Hepatocyte (in vitro differentiated cells): ENCODE results near the gene GON7. TPM values are rescaled to one million over a fixed set of nuclear protein-coding genes. Genes with fewer than 3 reads are reported as not detected.

Experiments used
- DNase-seq: peaks from one replicate; pipeline ENCODE4 v3.0.0-alpha.2; 2016; ENCODE audit warnings: low spot score
- H2AFZ ChIP-seq: fragments of 200-600 bp; sonication (generic); 2 replicates; pipeline ENCODE4 v1.6.0; 2016; ENCODE audit warnings: antibody characterized with exemption, mild to moderate bottlenecking
- H3K27ac ChIP-seq: fragments of 200-600 bp; sonication (generic); 2 replicates; pipeline ENCODE4 v1.5.1; 2016; ENCODE audit warnings: mild to moderate bottlenecking
- H3K27me3 ChIP-seq: fragments of 200-600 bp; sonication (generic); 2 replicates; pipeline ENCODE4 v1.6.1; 2016
- H3K36me3 ChIP-seq: fragments of 200-600 bp; sonication (generic); replicated peaks from 2 replicates; pipeline ENCODE4 v1.5.1; 2016; ENCODE audit warnings: low read depth; ENCODE audit not compliant: insufficient read depth
- H3K4me1 ChIP-seq: fragments of 200-600 bp; sonication (generic); 2 replicates; pipeline ENCODE4 v1.5.1; 2016; ENCODE audit warnings: mild to moderate bottlenecking, moderate library complexity; ENCODE audit not compliant: insufficient read depth
- H3K4me2 ChIP-seq: fragments of 200-600 bp; sonication (generic); 2 replicates; pipeline ENCODE4 v1.6.0; 2016
- H3K4me3 ChIP-seq: fragments of 200-600 bp; sonication (generic); 2 replicates; pipeline ENCODE4 v1.5.1; 2016; ENCODE audit warnings: mild to moderate bottlenecking
- H3K79me2 ChIP-seq: fragments of 200-600 bp; sonication (generic); 2 replicates; pipeline ENCODE4 v1.6.0; 2017; ENCODE audit warnings: mild to moderate bottlenecking
- H3K9me2 ChIP-seq: fragments of 200-600 bp; sonication (generic); replicated peaks from 2 replicates; pipeline ENCODE4 v1.6.0; 2017; ENCODE audit warnings: mild to moderate bottlenecking; ENCODE audit not compliant: insufficient read depth
- H3K9me3 ChIP-seq: fragments of 200-600 bp; sonication (generic); 2 replicates; pipeline ENCODE4 v1.5.1; 2016; ENCODE audit warnings: low read depth, mild to moderate bottlenecking
- H4K20me1 ChIP-seq: fragments of 200-600 bp; sonication (generic); 2 replicates; pipeline ENCODE4 v1.6.0; 2016; ENCODE audit warnings: mild to moderate bottlenecking; ENCODE audit not compliant: insufficient read depth, poor library complexity, severe bottlenecking
- EZH2 ChIP-seq: fragments of 200-600 bp; sonication (generic); IDR thresholded peaks from 2 replicates; pipeline ENCODE4 v1.6.1; 2016; ENCODE audit warnings: antibody characterized with exemption, mild to moderate bottlenecking, borderline replicate concordance
- EZH2phosphoT487 ChIP-seq: fragments of 200-600 bp; sonication (generic); IDR thresholded peaks from one replicate; pipeline ENCODE4 v1.6.1; 2018; ENCODE audit warnings: antibody characterized with exemption, mild to moderate bottlenecking, low read depth, moderate library complexity; ENCODE audit not compliant: unreplicated experiment, severe bottlenecking
- WGBS: methylation state at CpG from one replicate; pipeline ENCODE4 v1.1.6; 2016; ENCODE audit warnings: low lambda C conversion rate; ENCODE audit errors: missing lambda C conversion rate; 5-methylcytosine and 5-hydroxymethylcytosine counted together
- polyA plus RNA-seq: library from polyadenylated mRNA; unstranded; fragments of >200 nt; fragmentation: Nextera tagmentation; extraction: Ambion mirVana; gene quantifications from 2 replicates; pipeline ENCODE4 v1.2.1, GENCODE V29; 2016
- total RNA-seq: library from RNA; depleted of rRNA; stranded (reverse); fragments of >200 nt; gene quantifications from 2 replicates; pipeline ENCODE4 v1.2.3, GENCODE V29; 2014
- TF ChIP-seq, protein P1 (sequence below): fragments of 200-600 bp; sonication (generic); IDR thresholded peaks from 2 replicates; pipeline ENCODE4 v1.5.1; 2016; ENCODE audit warnings: antibody characterized with exemption, mild to moderate bottlenecking; ENCODE audit not compliant: poor library complexity

Gene GON7
- total and polyA plus RNA-seq, 2 experiments from 2014 or later, result 13.7 to 22.7 TPM

DNA sequence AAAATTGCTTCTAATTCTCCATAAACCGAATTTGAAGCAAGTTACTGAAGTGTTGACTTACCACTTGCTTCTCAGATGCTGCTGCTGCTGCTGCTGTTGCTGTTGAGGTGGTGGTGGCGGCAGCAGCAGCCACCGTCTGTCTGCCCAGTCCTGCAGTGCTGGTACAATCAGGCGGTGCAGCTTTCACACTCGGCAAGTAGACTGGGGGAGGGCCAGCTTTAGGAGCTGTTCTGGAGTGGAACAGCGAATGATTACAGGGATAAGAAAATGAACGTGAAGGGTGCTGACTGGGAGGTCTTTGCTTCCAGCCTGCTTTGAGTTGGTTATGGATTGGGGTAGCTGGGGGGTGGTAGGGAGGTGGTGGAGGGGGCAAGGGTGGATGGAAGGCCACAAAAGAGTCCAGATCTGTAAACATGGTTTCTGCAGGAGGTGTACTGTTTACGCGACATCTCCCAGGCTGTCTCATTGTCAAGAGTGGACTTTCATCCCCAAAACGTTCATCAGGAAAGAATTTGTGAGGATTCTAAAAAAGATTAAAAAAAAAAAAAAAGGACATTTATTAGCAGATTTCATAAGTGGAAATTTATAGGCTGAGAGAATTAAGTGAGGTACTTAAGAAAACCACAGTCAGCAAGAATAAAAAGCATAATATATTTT is 39.0 kb upstream of the GON7 start:
- H3K27ac ChIP-seq, result no peak overlapping the region
- DNase-seq, result no peak
- no peaks in the 10 kb centered on the region for H3K27me3 ChIP-seq
- no peaks in the 10 kb centered on the region for H3K9me3 ChIP-seq
- H3K36me3 ChIP-seq, result peaks cover 5% of the 10 kb centered on the region
- H3K79me2 ChIP-seq, result no peaks in the 10 kb centered on the region
- no peaks in the 10 kb centered on the region for H3K9me2 ChIP-seq
- TF ChIP-seq EZH2 (no peak), EZH2phosphoT487 (no peak)
- TF ChIP-seq, protein P1, sequence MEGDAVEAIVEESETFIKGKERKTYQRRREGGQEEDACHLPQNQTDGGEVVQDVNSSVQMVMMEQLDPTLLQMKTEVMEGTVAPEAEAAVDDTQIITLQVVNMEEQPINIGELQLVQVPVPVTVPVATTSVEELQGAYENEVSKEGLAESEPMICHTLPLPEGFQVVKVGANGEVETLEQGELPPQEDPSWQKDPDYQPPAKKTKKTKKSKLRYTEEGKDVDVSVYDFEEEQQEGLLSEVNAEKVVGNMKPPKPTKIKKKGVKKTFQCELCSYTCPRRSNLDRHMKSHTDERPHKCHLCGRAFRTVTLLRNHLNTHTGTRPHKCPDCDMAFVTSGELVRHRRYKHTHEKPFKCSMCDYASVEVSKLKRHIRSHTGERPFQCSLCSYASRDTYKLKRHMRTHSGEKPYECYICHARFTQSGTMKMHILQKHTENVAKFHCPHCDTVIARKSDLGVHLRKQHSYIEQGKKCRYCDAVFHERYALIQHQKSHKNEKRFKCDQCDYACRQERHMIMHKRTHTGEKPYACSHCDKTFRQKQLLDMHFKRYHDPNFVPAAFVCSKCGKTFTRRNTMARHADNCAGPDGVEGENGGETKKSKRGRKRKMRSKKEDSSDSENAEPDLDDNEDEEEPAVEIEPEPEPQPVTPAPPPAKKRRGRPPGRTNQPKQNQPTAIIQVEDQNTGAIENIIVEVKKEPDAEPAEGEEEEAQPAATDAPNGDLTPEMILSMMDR, result no peak
- H3K4me1 ChIP-seq, result no peaks in the 10 kb centered on the region
- H3K4me2 ChIP-seq, result no peak overlapping the region
- no peak overlapping the region for H2AFZ ChIP-seq
- no peaks in the 10 kb centered on the region for H4K20me1 ChIP-seq
- WGBS, result 73% methylated on average over 10 of the region's 10 CpGs
- no peak overlapping the region for H3K4me3 ChIP-seq

DNA sequence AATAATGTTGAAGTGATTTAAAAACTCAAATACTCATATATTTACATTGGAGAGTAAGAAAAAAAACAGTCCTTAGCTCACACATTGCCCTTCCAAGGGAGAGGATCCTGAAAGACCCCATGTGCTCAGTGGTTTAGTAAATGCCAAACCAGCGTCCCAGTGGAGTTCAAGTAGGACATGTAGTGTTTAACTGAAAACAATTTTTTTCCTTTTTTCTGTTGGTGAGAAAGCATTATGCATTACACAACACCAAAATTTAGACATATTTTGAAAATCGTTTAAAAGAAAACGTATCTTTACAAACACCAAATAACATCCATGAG is 33.8 kb upstream of the GON7 start:
- Histone ChIP-seq H3K4me2 (no peak overlapping the region), H3K27me3 (no peaks in the 10 kb centered on the region)

DNA sequence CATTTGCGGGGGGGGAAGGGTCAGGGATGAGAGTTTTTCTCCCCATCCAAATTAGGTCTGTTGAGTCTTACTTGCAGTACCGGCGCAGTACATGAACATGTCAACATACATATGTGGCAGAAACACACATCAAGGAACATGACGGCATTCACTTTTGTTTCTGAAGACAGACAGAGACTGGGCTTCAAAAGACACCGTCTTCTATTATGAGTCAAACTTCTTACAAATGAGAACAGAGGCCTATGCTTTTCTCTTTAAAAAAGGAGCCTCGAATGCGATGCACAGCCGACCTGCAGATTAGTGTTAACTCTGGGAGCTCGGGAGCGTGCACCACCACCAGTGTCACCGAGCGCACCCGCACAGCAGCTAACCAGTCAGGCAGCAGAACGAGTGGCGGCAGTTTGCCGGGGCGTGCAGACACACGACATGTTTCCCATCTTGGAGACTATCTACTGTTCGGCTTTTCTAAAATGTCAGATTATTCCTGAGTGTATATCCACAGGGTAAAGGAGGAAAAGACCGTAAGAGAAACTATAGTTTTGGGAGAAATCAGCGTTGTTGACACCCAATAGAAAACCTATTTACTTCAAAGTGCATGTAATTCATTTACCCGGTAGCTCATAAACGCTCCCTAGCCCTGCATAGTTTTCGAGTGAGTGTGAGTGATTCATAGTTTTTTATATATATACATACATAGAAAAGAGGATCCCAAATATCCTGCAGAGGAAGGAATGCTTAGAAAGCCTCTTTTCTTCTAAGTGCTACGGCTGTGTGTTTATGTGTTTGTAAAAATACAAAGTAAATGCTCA is 33.2 kb upstream of the GON7 start:
- Histone ChIP-seq H3K36me3 (peaks cover 5% of the 10 kb centered on the region), H3K27me3 (no peaks in the 10 kb centered on the region), H3K9me2 (no peaks in the 10 kb centered on the region), H3K4me3 (no peak overlapping the region), H3K4me1 (no peaks in the 10 kb centered on the region), H3K79me2 (no peaks in the 10 kb centered on the region), H2AFZ (no peak overlapping the region), H3K27ac (no peak overlapping the region), H3K9me3 (no peaks in the 10 kb centered on the region), H3K4me2 (no peak overlapping the region), H4K20me1 (no peaks in the 10 kb centered on the region)
- TF ChIP-seq EZH2phosphoT487, result no peak
- TF ChIP-seq, protein P1, result no peak
- no peak for DNase-seq
- WGBS, result 82% methylated on average over 25 of the region's 25 CpGs

More for the DNA sequence above, 33.8 kb upstream of the GON7 start:
- Histone ChIP-seq H3K27ac (no peak overlapping the region), H3K79me2 (no peaks in the 10 kb centered on the region), H3K9me3 (no peaks in the 10 kb centered on the region), H3K4me3 (no peak overlapping the region), H3K9me2 (no peaks in the 10 kb centered on the region), H4K20me1 (no peaks in the 10 kb centered on the region), H3K36me3 (peaks cover 5% of the 10 kb centered on the region), H3K4me1 (no peaks in the 10 kb centered on the region), H2AFZ (no peak overlapping the region)
- DNase-seq, result no peak
- 95% methylated on average over 3 of the region's 3 CpGs for WGBS
- no peak for TF ChIP-seq EZH2
- TF ChIP-seq, protein P1, result no peak
- TF ChIP-seq EZH2phosphoT487, result no peak
